ENCODE results near the gene USP6NL. TPM values are rescaled to one million over a fixed set of nuclear protein-coding genes. Genes with fewer than 3 reads are reported as not detected.

Gene USP6NL
- total and polyA plus RNA-seq, 2 of the 13 experiments (the other 11 are each of a cell fraction or from before 2014, with no cell fraction given) = 10.5 to 22.9 TPM

- no peaks in the 10 kb centered on the region for H3K9me3 ChIP-seq (ENCODE audit: low read length)
- H3K4me1 ChIP-seq (ENCODE audit: insufficient read depth, low read length) = 0 out of 2 replicates have a peak, but pooled peaks cover 4% of the 10 kb centered on the region
- H3K4me3 ChIP-seq (replicated peaks in 1 of 3; ENCODE audit: insufficient read depth in 1 of 3, low read depth in 2 of 3, low read length in 3 of 3) = no peak overlapping the region
- ChIA-PET POLR2A (interaction anchor here (1.3 kb wide), 1 partner anchor 9 kb away, joined by 3 read pairs; no protein-coding TSS in a partner anchor), CTCF (ENCODE audit: low intra/inter-chr PET ratio, low total read pairs) (no interaction called here)
- FAIRE-seq = no peak
- no peak for ATAC-seq
- H3K27ac ChIP-seq (ENCODE audit: extremely low read length, insufficient read depth, low read length) = no peak overlapping the region
- peaks cover 0 to 24% of the 10 kb centered on the region in 2 experiments; a peak in 3 of 5 replicates for H3K27me3 ChIP-seq (ENCODE audit: control insufficient read depth in 1 of 2, insufficient read depth in 2 of 2, low read length in 2 of 2)
- 61% methylated on average over 9 of the region's 9 CpGs for WGBS (ENCODE audit: low lambda C conversion rate)
- no peak overlapping the region for H2AFZ ChIP-seq (ENCODE audit: low read length)
- no peak overlapping the region for H3K4me2 ChIP-seq (ENCODE audit: low read depth, low read length)
- no peaks in the 10 kb centered on the region for H3K79me2 ChIP-seq (ENCODE audit: insufficient read depth, low read length)
- in situ Hi-C loops (cut with HindIII; ENCODE audit: extremely low pct_ligation_motif_present, low pct_unique_long_range_greater_than_20kb) (no loop called here), intact Hi-C loops (cut with micrococcal nuclease; ENCODE audit: unreplicated experiment) (no loop called here)
- no peak overlapping the region for H3K9ac ChIP-seq (ENCODE audit: insufficient read depth, low read depth, low read length)
- no peak for TF ChIP-seq FOXO4 (CRISPR knock-in tag; conservative IDR thresholded peaks at IDR 0.05)
- TF ChIP-seq RFX3 (CRISPR knock-in tag; IDR thresholded peaks at IDR 0.05) = no peak
- no peak for TF ChIP-seq CREB1 (IDR thresholded peaks at IDR 0.05)
- TF ChIP-seq CREB1 (CRISPR knock-in tag; IDR thresholded peaks at IDR 0.05) = no peak
- no peak for TF ChIP-seq TCF7L2 (IDR thresholded peaks at IDR 0.05; ENCODE audit: low read depth, low read length)
- no peak for DNase-seq (ENCODE audit: low spot score)
- no peaks in the 10 kb centered on the region for H4K20me1 ChIP-seq (ENCODE audit: insufficient read depth, low read length)
- no peaks in the 10 kb centered on the region for H3K36me3 ChIP-seq (replicated peaks in 1 of 2; ENCODE audit: control insufficient read depth in 1 of 2, insufficient read depth in 2 of 2, low read length in 2 of 2)
- BruUV-seq (replicated peaks) = no TSS peak
Observed at GRCh38 chr10:11658801-11659368, 47.4 kb upstream of the USP6NL start.

- no peak overlapping the region for H3K4me3 ChIP-seq (replicated peaks in 1 of 3; ENCODE audit: insufficient read depth in 1 of 3, low read depth in 2 of 3, low read length in 3 of 3)
- H3K79me2 ChIP-seq (ENCODE audit: insufficient read depth, low read length) = no peaks in the 10 kb centered on the region
- TF ChIP-seq SNAPC2 (CRISPR knock-in tag; IDR thresholded peaks at IDR 0.05) (no peak), ARNT (IDR thresholded peaks at IDR 0.05) (no peak), NPAS2 (CRISPR knock-in tag; IDR thresholded peaks at IDR 0.05; ENCODE audit: borderline replicate concordance) (no peak), ZNF674 (CRISPR knock-in tag; IDR thresholded peaks at IDR 0.05; ENCODE audit: low read depth) (no peak), SRF (IDR thresholded peaks at IDR 0.05; ENCODE audit: low read depth, low read length) (no peak)
- H3K36me3 ChIP-seq (replicated peaks in 1 of 2; ENCODE audit: control insufficient read depth in 1 of 2, insufficient read depth in 2 of 2, low read length in 2 of 2) = no peaks in the 10 kb centered on the region
- ATAC-seq = no peak
- no peak overlapping the region for H3K27ac ChIP-seq (ENCODE audit: extremely low read length, insufficient read depth, low read length)
- WGBS (ENCODE audit: low lambda C conversion rate) = 3% methylated on average over 2 of the region's 2 CpGs
- POLR2A ChIA-PET = no interaction called here
- intact Hi-C loops (cut with micrococcal nuclease; ENCODE audit: unreplicated experiment) (no loop called here), in situ Hi-C loops (cut with HindIII; ENCODE audit: extremely low pct_ligation_motif_present, low pct_unique_long_range_greater_than_20kb) (no loop called here)
- BruUV-seq (replicated peaks) = no TSS peak
- no peak overlapping the region for H3K9ac ChIP-seq (ENCODE audit: insufficient read depth, low read depth, low read length)
- 0 out of 2 replicates have a peak, but pooled peaks cover 4% of the 10 kb centered on the region for H3K4me1 ChIP-seq (ENCODE audit: insufficient read depth, low read length)
- H2AFZ ChIP-seq (ENCODE audit: low read length) = no peak overlapping the region
- CTCF ChIA-PET (ENCODE audit: low intra/inter-chr PET ratio, low total read pairs) = no interaction called here
- H3K4me2 ChIP-seq (ENCODE audit: low read depth, low read length) = no peak overlapping the region
- no peaks in the 10 kb centered on the region for H3K9me3 ChIP-seq (ENCODE audit: low read length)
- peaks cover 0 to 32% of the 10 kb centered on the region in 2 experiments; a peak in 3 of 5 replicates for H3K27me3 ChIP-seq (ENCODE audit: control insufficient read depth in 1 of 2, insufficient read depth in 2 of 2, low read length in 2 of 2)
- FAIRE-seq = no peak
- H4K20me1 ChIP-seq (ENCODE audit: insufficient read depth, low read length) = no peaks in the 10 kb centered on the region
- no peak for DNase-seq (ENCODE audit: low spot score)
Observed at GRCh38 chr10:11655836-11656235, 44.4 kb upstream of the USP6NL start.

All from HepG2 (cell line).